Suprapubic skin (tissue), 4 donors: ENCODE data around the gene CHAT.

Experiments
- CTCF ChIP-seq, 2 donors: fragments of 200-600 bp in 1 of 2; fragments of 450-650 bp in 1 of 2; sonication (generic) in 1 of 2; IDR thresholded peaks; one replicate each; pipeline ENCODE4 v1.5.1; 2016 to 2019; ENCODE audit warnings: antibody characterized with exemption in 2 of 2, mild to moderate bottlenecking in 1 of 2, moderate library complexity in 1 of 2
- EP300 ChIP-seq: sonication (generic); formaldehyde crosslinking; IDR thresholded peaks from one replicate; pipeline ENCODE4 v1.6.1; 2017; ENCODE audit warnings: antibody characterized with exemption
- POLR2AphosphoS5 ChIP-seq, 3 donors: sonication (generic); formaldehyde crosslinking; IDR thresholded peaks; one replicate each; pipeline ENCODE4 v1.6.1; 2017; ENCODE audit warnings: antibody characterized with exemption in 3 of 3

GRCh38 chr10:49575489-49576072 is 38.3 kb upstream of the CHAT start:
- TF ChIP-seq CTCF (IDR thresholded peaks at IDR 0.05): no peak
- no peak for TF ChIP-seq POLR2AphosphoS5 (IDR thresholded peaks at IDR 0.05)
- no peak for TF ChIP-seq EP300
